Upper lobe of left lung (tissue), 4 donors: ENCODE measurements around the gene CTSE.
"Not testable (repeated sequence)": the region's sequence is repeated elsewhere in the genome, so short reads cannot be mapped to it uniquely, and the experiment has no call there.

Experiments
- CTCF ChIP-seq, 6 experiments: fragments of 450-650 bp in 4 of 6; fragments of 200-600 bp in 2 of 6; sonication (generic) in 2 of 6; IDR thresholded peaks; one replicate each; pipeline ENCODE4 v1.5.1; 2016 to 2019; ENCODE audit warnings: antibody characterized with exemption in 6 of 6
- POLR2AphosphoS5 ChIP-seq, 2 donors: sonication (generic); formaldehyde crosslinking; IDR thresholded peaks; one replicate each; pipeline ENCODE4 v1.5.1; 2017; ENCODE audit warnings: antibody characterized with exemption in 2 of 2

- not testable (repeated sequence) for TF ChIP-seq CTCF, POLR2AphosphoS5 (IDR thresholded peaks at IDR 0.05)
Measured at GRCh38 chr1:206052919-206053610, 29.4 kb upstream of the CTSE start, which contains the start of gene RHEX.
